PC-9 (cell line): ENCODE measurements around the gene CD2AP. TPM values are rescaled to one million over a fixed set of nuclear protein-coding genes. Genes with fewer than 3 reads are reported as not detected.

Experiments used
- BruUV-seq: library from RNA; stranded (reverse); fragments of 400-500 nt; replicated peaks from 2 replicates; lab custom pipeline; 2021; lab: Mats Ljungman, UMichigan
- CTCF ChIA-PET: fragments of 300-600 bp; sonication (Branson Sonifier 250); formaldehyde crosslinking; loops from one replicate; lab custom pipeline; 2022; ENCODE audit warnings: antibody characterized with exemption; lab: Charles Lee
- POLR2A ChIA-PET: fragments of 300-600 bp; sonication (Branson Sonifier 250); formaldehyde crosslinking; loops from one replicate; lab custom pipeline; 2022; ENCODE audit warnings: antibody characterized with exemption; ENCODE audit not compliant: unreplicated experiment; lab: Charles Lee
- DNase-seq, 2 experiments: peaks; one replicate each; pipeline versions ENCODE4 v3.0.0 to v3.0.0-alpha.2; 2015 to 2022; ENCODE audit warnings: mixed read lengths in 1 of 2
- H2AFZ ChIP-seq: fragments of 200-600 bp; sonication (generic); 2 replicates; pipeline ENCODE4 v1.8.1; 2017; ENCODE audit warnings: antibody characterized with exemption
- H3F3A ChIP-seq: fragments of 200-600 bp; sonication (generic); 2 replicates; pipeline ENCODE4 v1.8.1; 2017; ENCODE audit warnings: antibody characterized with exemption, mild to moderate bottlenecking, low read depth; ENCODE audit not compliant: insufficient read depth
- H3K27ac ChIP-seq: fragments of 200-600 bp; sonication (generic); 2 replicates; pipeline ENCODE4 v1.6.1; 2016; ENCODE audit warnings: mixed run types
- H3K27me3 ChIP-seq: fragments of 200-600 bp; sonication (generic); 2 replicates; pipeline ENCODE4 v1.6.1; 2016; ENCODE audit warnings: low read depth, mixed run types; ENCODE audit not compliant: insufficient read depth
- H3K36me3 ChIP-seq: fragments of 200-600 bp; sonication (generic); 2 replicates; pipeline ENCODE4 v1.6.1; 2016; ENCODE audit warnings: low read depth, mixed run types
- H3K4me1 ChIP-seq: fragments of 200-600 bp; sonication (generic); replicated peaks from 2 replicates; pipeline ENCODE4 v1.6.1; 2016; ENCODE audit warnings: mixed run types; ENCODE audit not compliant: insufficient read depth
- H3K4me2 ChIP-seq: fragments of 200-600 bp; sonication (generic); 2 replicates; pipeline ENCODE4 v1.6.1; 2017; ENCODE audit warnings: mixed run types
- H3K4me3 ChIP-seq: fragments of 200-600 bp; sonication (generic); 2 replicates; pipeline ENCODE4 v1.6.1; 2016; ENCODE audit warnings: mixed run types
- H3K79me2 ChIP-seq: fragments of 200-600 bp; sonication (generic); 2 replicates; pipeline ENCODE4 v1.6.1; 2017; ENCODE audit warnings: low read depth, mixed run types
- H3K9me2 ChIP-seq: fragments of 200-600 bp; sonication (generic); 2 replicates; pipeline ENCODE4 v1.8.1; 2017; ENCODE audit warnings: mild to moderate bottlenecking; ENCODE audit not compliant: insufficient read depth
- H3K9me3 ChIP-seq: fragments of 200-600 bp; sonication (generic); 2 replicates; pipeline ENCODE4 v1.8.1; 2016; ENCODE audit warnings: low read depth; ENCODE audit not compliant: insufficient read depth
- H4K20me1 ChIP-seq: fragments of 200-600 bp; sonication (generic); 2 replicates; pipeline ENCODE4 v1.8.1; 2017; ENCODE audit not compliant: insufficient read depth
- EZH2 ChIP-seq: fragments of 200-600 bp; sonication (generic); IDR thresholded peaks from 2 replicates; pipeline ENCODE4 v1.8.0; 2017; ENCODE audit warnings: antibody characterized with exemption, low read depth
- intact Hi-C: fragments of 100-400 bp; cut with micrococcal nuclease; formaldehyde crosslinking; loops from one replicate; pipeline ENCODE4 v1.10.0; 2022; ENCODE audit not compliant: unreplicated experiment
- total RNA-seq: library from RNA; stranded (reverse); gene quantifications from 2 replicates; pipeline ENCODE4 v1.2.3, GENCODE V29; 2021
- TF ChIP-seq, protein P1 (sequence below): fragments of 200-600 bp; sonication (generic); conservative IDR thresholded peaks from 2 replicates; pipeline ENCODE4 v1.6.1; 2017; ENCODE audit warnings: mixed run types, antibody characterized with exemption, mild to moderate bottlenecking, moderate library complexity

Gene CD2AP
- total RNA-seq, 1 experiment from 2014 or later: 55.5 TPM

DNA sequence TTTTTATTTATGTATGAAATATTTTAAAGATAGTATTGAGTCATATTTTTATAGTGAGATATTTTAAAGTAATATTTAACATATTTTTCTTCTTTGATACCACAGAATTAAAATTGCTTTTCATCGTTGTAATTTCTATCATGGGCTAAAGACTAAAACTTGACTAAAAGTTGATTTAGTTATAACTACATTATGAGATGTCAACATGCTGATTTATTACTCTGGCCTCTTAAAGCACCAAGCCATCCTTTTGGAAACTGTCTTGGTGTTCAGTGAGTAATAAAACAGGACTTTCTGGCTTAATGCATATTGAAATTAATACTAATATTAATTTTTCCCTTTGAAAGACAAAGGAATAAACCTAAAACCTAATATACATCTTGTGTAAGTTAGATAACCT lies 125.6 kb downstream of the CD2AP start:
- Histone ChIP-seq H4K20me1 (no peaks in the 10 kb centered on the region), H3K27me3 (no peaks in the 10 kb centered on the region), H3K4me1 (no peaks in the 10 kb centered on the region; the same call in 1 of the 2 replicates), H3K4me3 (no peak overlapping the region), H3K79me2 (no peaks in the 10 kb centered on the region), H3K4me2 (no peak overlapping the region), H3K36me3 (peaks cover 36% of the 10 kb centered on the region; the same call in 1 of the 2 replicates), H3K27ac (no peak overlapping the region), H3F3A (peaks cover 6% of the 10 kb centered on the region), H3K9me2 (no peaks in the 10 kb centered on the region), H3K9me3 (no peaks in the 10 kb centered on the region), H2AFZ (no peak overlapping the region)
- no peak for DNase-seq
- ChIA-PET CTCF (no interaction called here), POLR2A (interaction anchor here (0.6 kb wide), 1 partner anchor 922 kb away, joined by 6 read pairs; no protein-coding TSS in a partner anchor)
- intact Hi-C loops: loop anchor here (5.0 kb wide), 1 partner anchor 191 kb away; no protein-coding TSS in a partner anchor
- BruUV-seq: no TSS peak
- no peak for TF ChIP-seq EZH2
- TF ChIP-seq, protein P1, sequence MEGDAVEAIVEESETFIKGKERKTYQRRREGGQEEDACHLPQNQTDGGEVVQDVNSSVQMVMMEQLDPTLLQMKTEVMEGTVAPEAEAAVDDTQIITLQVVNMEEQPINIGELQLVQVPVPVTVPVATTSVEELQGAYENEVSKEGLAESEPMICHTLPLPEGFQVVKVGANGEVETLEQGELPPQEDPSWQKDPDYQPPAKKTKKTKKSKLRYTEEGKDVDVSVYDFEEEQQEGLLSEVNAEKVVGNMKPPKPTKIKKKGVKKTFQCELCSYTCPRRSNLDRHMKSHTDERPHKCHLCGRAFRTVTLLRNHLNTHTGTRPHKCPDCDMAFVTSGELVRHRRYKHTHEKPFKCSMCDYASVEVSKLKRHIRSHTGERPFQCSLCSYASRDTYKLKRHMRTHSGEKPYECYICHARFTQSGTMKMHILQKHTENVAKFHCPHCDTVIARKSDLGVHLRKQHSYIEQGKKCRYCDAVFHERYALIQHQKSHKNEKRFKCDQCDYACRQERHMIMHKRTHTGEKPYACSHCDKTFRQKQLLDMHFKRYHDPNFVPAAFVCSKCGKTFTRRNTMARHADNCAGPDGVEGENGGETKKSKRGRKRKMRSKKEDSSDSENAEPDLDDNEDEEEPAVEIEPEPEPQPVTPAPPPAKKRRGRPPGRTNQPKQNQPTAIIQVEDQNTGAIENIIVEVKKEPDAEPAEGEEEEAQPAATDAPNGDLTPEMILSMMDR: no peak

DNA sequence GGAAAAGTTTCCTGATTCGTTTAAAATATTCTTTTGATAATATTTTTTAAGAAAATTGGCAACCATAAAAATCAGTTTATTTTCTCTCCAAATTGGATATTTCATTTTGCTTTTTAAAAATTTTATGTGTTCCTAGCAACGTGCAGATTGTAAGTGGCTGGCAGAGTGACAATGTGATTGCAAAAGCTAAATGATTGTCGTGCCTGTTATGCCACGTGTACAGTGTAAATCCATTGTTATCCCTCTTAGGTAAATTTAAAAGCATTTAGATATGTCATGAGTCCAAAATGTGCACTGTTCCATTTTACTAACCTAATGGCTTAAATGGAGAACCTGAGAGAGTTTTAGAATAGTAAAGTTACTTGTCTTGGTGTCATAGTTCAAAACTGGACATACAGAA lies 126.4 kb downstream of the CD2AP start:
- no peak for DNase-seq
- no peak overlapping the region for H2AFZ ChIP-seq
- H3F3A ChIP-seq: peaks cover 6% of the 10 kb centered on the region
- no peaks in the 10 kb centered on the region for H3K79me2 ChIP-seq
- intact Hi-C loops: loop anchor here (5.0 kb wide), 1 partner anchor 192 kb away; no protein-coding TSS in a partner anchor
- no peak overlapping the region for H3K4me2 ChIP-seq
- CTCF ChIA-PET: interaction anchor here (0.7 kb wide), 1 partner anchor 290 kb away, joined by 3 read pairs; no protein-coding TSS in a partner anchor
- no peaks in the 10 kb centered on the region for H3K9me2 ChIP-seq
- H3K27me3 ChIP-seq: no peaks in the 10 kb centered on the region
- peaks cover 35% of the 10 kb centered on the region; the same call in 1 of the 2 replicates for H3K36me3 ChIP-seq
- no peak overlapping the region for H3K27ac ChIP-seq
- H3K9me3 ChIP-seq: no peaks in the 10 kb centered on the region
- no peaks in the 10 kb centered on the region; the same call in 1 of the 2 replicates for H3K4me1 ChIP-seq
- no peak overlapping the region for H3K4me3 ChIP-seq
- no peaks in the 10 kb centered on the region for H4K20me1 ChIP-seq
- BruUV-seq: no TSS peak
- POLR2A ChIA-PET: interaction anchor here (0.6 kb wide), 1 partner anchor 923 kb away, joined by 6 read pairs; no protein-coding TSS in a partner anchor
- no peak for TF ChIP-seq EZH2
- TF ChIP-seq, protein P1: no peak

DNA sequence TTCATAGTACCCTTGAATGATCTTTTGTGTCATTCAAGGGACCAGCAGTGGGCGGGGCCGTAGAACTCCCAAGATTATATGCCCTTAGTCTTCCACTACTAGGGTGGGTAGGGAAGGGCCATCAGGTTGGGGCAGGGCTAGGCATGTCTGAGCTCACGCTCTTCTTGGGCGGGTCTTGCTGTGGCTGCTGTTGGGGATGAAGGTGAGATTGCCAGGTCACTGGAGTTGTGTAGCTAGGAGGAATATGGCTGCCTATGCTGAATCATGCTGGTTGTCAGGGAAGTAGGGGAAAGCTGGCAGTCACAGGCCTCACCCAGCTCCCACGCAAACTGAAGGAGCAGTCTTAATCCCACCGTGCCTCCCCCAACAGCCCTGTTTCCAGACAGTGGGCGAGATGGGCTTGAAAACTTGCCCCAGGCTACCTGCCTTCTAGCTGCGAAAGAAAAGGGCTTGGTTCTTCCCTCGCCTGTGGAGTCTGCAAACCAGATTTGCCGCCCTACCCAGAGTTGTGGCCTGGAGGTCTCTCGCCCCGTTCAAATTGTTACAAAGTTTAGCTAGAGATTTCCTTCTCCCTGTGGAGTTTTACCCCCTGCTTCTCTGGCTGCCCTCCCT lies 144.4 kb downstream of the CD2AP start:
- Histone ChIP-seq H3K4me3 (no peak overlapping the region), H3K27me3 (no peaks in the 10 kb centered on the region), H3F3A (no peaks in the 10 kb centered on the region; the same call in none of the 2 replicates), H3K9me3 (no peaks in the 10 kb centered on the region; the same call in 1 of the 2 replicates), H3K27ac (no peak overlapping the region), H3K4me1 (no peaks in the 10 kb centered on the region), H3K9me2 (no peaks in the 10 kb centered on the region), H2AFZ (no peak overlapping the region), H3K79me2 (no peaks in the 10 kb centered on the region), H3K36me3 (no peaks in the 10 kb centered on the region; the same call in 1 of the 2 replicates), H4K20me1 (no peaks in the 10 kb centered on the region), H3K4me2 (no peak overlapping the region)
- no TSS peak for BruUV-seq
- CTCF ChIA-PET: no interaction called here
- intact Hi-C loops: no loop called here
- TF ChIP-seq EZH2: no peak
- TF ChIP-seq, protein P1: no peak
- POLR2A ChIA-PET: no interaction called here
- no peak for DNase-seq
